Adrenal gland (tissue), 12 donors: ENCODE results near the gene DUSP10. TPM values are rescaled to one million over a fixed set of nuclear protein-coding genes. Genes with fewer than 3 reads are reported as not detected.

ENCODE experiments used
- DNase-seq, 7 donors: peaks; one replicate each; pipeline ENCODE4 v3.0.0-alpha.2; 2019 to 2020
- H3K27ac ChIP-seq, 5 donors: fragments of 200-600 bp; sonication (generic) in 4 of 5; 1 replicate in 3 of 5; 2 replicates in 2 of 5; pipeline versions ENCODE4 v1.5.1 to v1.8.0; 2016 to 2020; ENCODE audit warnings: mild to moderate bottlenecking in 1 of 5
- H3K27me3 ChIP-seq: fragments of 200-600 bp; 2 replicates; pipeline ENCODE4 v1.8.0; 2021
- H3K36me3 ChIP-seq, 2 donors: fragments of 200-600 bp; replicated peaks in 1 of 2; 1 replicate in 1 of 2; 2 replicates in 1 of 2; pipeline versions ENCODE4 v1.5.1 to v1.8.0; 2018 to 2022
- H3K4me1 ChIP-seq, 2 donors: fragments of 200-600 bp; replicated peaks in 1 of 2; 1 replicate in 1 of 2; 2 replicates in 1 of 2; pipeline versions ENCODE4 v1.5.1 to v1.8.0; 2018 to 2021
- H3K4me3 ChIP-seq, 4 donors: fragments of 200-600 bp; sonication (generic) in 3 of 4; one replicate each; pipeline ENCODE4 v1.5.1; 2016 to 2018
- H3K9me3 ChIP-seq, 3 donors: fragments of 200-600 bp; sonication (generic) in 1 of 3; replicated peaks in 1 of 3; 1 replicate in 2 of 3; 2 replicates in 1 of 3; pipeline versions ENCODE4 v1.5.1 to v1.8.0; 2016 to 2021
- POLR2A ChIP-seq, 2 donors: fragments of 450-650 bp; IDR thresholded peaks; one replicate each; pipeline ENCODE4 v1.6.1; 2017; ENCODE audit warnings: antibody characterized with exemption in 2 of 2, mild to moderate bottlenecking in 2 of 2, moderate library complexity in 1 of 2
- WGBS, 4 donors: extraction: QIAGEN DNeasy Blood & Tissue Kit in 2 of 4; methylation state at CpG; one replicate each; pipeline versions ENCODE4 v1.1.5 to v1.1.7; 2013 to 2017; 5-methylcytosine and 5-hydroxymethylcytosine counted together
- intact Hi-C, 2 donors: fragments of 100-400 bp; cut with DNase I; formaldehyde crosslinking; loops; one replicate each; pipeline versions ENCODE4 v1.14.1 to v1.15.0; 2022 to 2023
- polyA plus RNA-seq, 3 donors: library from polyadenylated mRNA; stranded (reverse); fragments of 200-250 nt in 2 of 3; fragments of 350-450 nt in 1 of 3; fragmentation: Illumina TruSeq in 1 of 3; extraction: RNeasy Lipid Tissue Mini Kit (QIAGEN cat#74804) in 1 of 3; gene quantifications; one replicate each; pipeline ENCODE4 v1.2.3, GENCODE V29; 2013 to 2014
- total RNA-seq, 9 donors: library from RNA; depleted of rRNA in 4 of 9; stranded (reverse); fragments of >200 nt in 4 of 9; fragments of 120-200 nt in 1 of 9; fragmentation: NEBNext Ultra II Directional in 1 of 9; extraction: Animal tissue kit (Norgen Biotek cat#: 25700) in 1 of 9; gene quantifications; one replicate each; pipeline versions ENCODE4 v1.1.0 to v1.2.4, GENCODE V29; 2013 to 2023
- TF ChIP-seq, protein P1 (sequence below), 6 experiments: fragments of 450-650 bp in 4 of 6; fragments of 200-600 bp in 2 of 6; sonication (generic) in 1 of 6; IDR thresholded peaks; 1 replicate in 5 of 6; 2 replicates in 1 of 6; pipeline versions ENCODE4 v1.5.1 to v1.8.0; 2016 to 2021; ENCODE audit warnings: antibody characterized with exemption in 6 of 6, mild to moderate bottlenecking in 2 of 6, moderate library complexity in 1 of 6
- donor health status: healthy with polysubstance abuse.
- donor health status: Bipolar disorder and iron deficiency.
- donor health status: DM: yes; HTN: yes; CAD: no.
- donor health status: DM: no; HTN: no; CAD: no.
- donor health status: DM: no; HTN: no; CAD: no.
- donor health status: DM: yes; HTN: yes; CAD: no.

DUSP10 gene
- total and polyA plus RNA-seq, 12 donors: 2.6 to 22.1 (median 6.5) TPM

DNA sequence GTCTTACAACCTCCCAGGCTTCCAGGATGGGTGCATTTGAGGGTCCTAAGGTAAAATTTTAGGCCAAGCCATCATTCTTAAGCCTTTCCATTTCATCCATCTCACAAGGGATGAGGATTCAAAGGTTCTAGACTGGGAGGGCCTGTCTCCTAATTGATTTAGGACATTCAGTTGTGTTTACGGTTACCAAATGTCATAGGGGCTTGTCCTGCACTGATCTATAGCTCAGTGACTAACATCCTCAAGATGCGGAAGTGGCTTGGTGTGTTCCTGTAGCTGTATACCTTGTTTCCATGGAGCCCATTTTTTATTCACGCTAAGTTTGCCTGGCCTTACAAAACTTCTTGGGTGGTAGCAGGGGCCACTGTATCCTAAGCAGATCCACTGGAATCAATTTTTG, 52.8 kb downstream of the DUSP10 start:
- H3K36me3 ChIP-seq: no peaks in the 10 kb centered on the region
- no peak for DNase-seq
- H3K4me1 ChIP-seq: no peaks in the 10 kb centered on the region
- TF ChIP-seq, protein P1, sequence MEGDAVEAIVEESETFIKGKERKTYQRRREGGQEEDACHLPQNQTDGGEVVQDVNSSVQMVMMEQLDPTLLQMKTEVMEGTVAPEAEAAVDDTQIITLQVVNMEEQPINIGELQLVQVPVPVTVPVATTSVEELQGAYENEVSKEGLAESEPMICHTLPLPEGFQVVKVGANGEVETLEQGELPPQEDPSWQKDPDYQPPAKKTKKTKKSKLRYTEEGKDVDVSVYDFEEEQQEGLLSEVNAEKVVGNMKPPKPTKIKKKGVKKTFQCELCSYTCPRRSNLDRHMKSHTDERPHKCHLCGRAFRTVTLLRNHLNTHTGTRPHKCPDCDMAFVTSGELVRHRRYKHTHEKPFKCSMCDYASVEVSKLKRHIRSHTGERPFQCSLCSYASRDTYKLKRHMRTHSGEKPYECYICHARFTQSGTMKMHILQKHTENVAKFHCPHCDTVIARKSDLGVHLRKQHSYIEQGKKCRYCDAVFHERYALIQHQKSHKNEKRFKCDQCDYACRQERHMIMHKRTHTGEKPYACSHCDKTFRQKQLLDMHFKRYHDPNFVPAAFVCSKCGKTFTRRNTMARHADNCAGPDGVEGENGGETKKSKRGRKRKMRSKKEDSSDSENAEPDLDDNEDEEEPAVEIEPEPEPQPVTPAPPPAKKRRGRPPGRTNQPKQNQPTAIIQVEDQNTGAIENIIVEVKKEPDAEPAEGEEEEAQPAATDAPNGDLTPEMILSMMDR (IDR thresholded peaks at IDR 0.05): no peak
- no peak for TF ChIP-seq POLR2A (IDR thresholded peaks at IDR 0.05)
- intact Hi-C loops: no loop called here
- no peaks in the 10 kb centered on the region for H3K9me3 ChIP-seq
- no peak overlapping the region for H3K27ac ChIP-seq
- no peak overlapping the region for H3K4me3 ChIP-seq
- 87 to 97% (median 93%) methylated on average over 3 of the region's 3 CpGs for WGBS, 4 donors
- H3K27me3 ChIP-seq: no peaks in the 10 kb centered on the region

GRCh38 chr1:221688488-221688843, 53.4 kb downstream of the DUSP10 start:
- no peaks in the 10 kb centered on the region for H3K36me3 ChIP-seq
- H3K9me3 ChIP-seq: no peaks in the 10 kb centered on the region
- H3K27ac ChIP-seq: no peak overlapping the region
- TF ChIP-seq, protein P1 (IDR thresholded peaks at IDR 0.05): no peak
- TF ChIP-seq POLR2A (IDR thresholded peaks at IDR 0.05): no peak
- intact Hi-C loops: no loop called here
- H3K4me3 ChIP-seq: no peak overlapping the region
- no peak for DNase-seq
- WGBS, 4 donors: 80 to 95% (median 89%) methylated on average over 1 of the region's 1 CpG
- no peaks in the 10 kb centered on the region for H3K27me3 ChIP-seq
- H3K4me1 ChIP-seq: no peaks in the 10 kb centered on the region

GRCh38 chr1:221687836-221688487, 53.9 kb downstream of the DUSP10 start:
- intact Hi-C loops: no loop called here
- Histone ChIP-seq H3K4me1 (no peaks in the 10 kb centered on the region), H3K36me3 (no peaks in the 10 kb centered on the region), H3K9me3 (no peaks in the 10 kb centered on the region), H3K27ac (no peak overlapping the region), H3K4me3 (no peak overlapping the region), H3K27me3 (no peaks in the 10 kb centered on the region)
- TF ChIP-seq, protein P1 (IDR thresholded peaks at IDR 0.05): no peak
- 71 to 91% (median 76%) methylated on average over 4 of the region's 4 CpGs for WGBS, 4 donors
- DNase-seq: no peak

DNA sequence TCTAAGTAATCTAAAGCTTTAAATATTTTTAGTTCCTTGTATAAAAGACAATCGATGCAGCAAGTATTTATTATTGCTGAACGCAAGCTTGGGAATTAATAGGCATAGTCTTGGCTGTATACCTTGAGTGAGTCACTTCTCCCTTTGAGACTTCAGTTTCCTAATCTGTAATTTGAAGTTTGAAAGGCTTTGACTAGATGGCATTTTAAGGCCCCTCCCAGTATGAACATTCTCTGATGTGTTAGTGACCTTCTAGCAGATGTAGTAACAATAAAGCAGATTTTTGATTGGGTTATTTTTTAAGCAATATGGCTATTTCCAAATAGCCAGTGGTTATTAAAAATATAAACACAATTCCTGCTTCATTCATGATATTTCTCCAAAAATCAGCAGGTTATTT, 58.2 kb downstream of the DUSP10 start:
- intact Hi-C loops: no loop called here
- DNase-seq: no peak
- H3K27me3 ChIP-seq: no peaks in the 10 kb centered on the region

More for the DNA sequence above, 58.2 kb downstream of the DUSP10 start:
- 77 to 88% (median 81%) methylated on average over 2 of the region's 2 CpGs for WGBS, 4 donors
- Histone ChIP-seq H3K36me3 (no peaks in the 10 kb centered on the region), H3K4me1 (no peaks in the 10 kb centered on the region), H3K27ac (no peak overlapping the region), H3K4me3 (no peak overlapping the region), H3K9me3 (no peaks in the 10 kb centered on the region)
- TF ChIP-seq, protein P1 (IDR thresholded peaks at IDR 0.05): no peak
- no peak for TF ChIP-seq POLR2A (IDR thresholded peaks at IDR 0.05)
